Hepatic stellate cell (primary cell): ENCODE results near the gene YTHDF1.
A peak's percentile ranks its signal among the peaks of the same experiment; 100 is the strongest.

Experiments used
- DNase-seq: peaks from one replicate; pipeline ENCODE4 v3.0.0; 2011; ENCODE audit warnings: low spot score

Gene YTHDF1

GRCh38 chr20:63248835-63249591, 33.1 kb upstream of the YTHDF1 start:
- no peak for DNase-seq

GRCh38 chr20:63247671-63248228, 31.8 kb upstream of the YTHDF1 start:
- no peak for DNase-seq

GRCh38 chr20:63246490-63247288, 30.8 kb upstream of the YTHDF1 start:
- no peak for DNase-seq

- DNase-seq, result no peak
Observed at GRCh38 chr20:63244468-63244867, 28.5 kb upstream of the YTHDF1 start.

- DNase-seq, result no peak
Observed at GRCh38 chr20:63243604-63244247, 27.8 kb upstream of the YTHDF1 start.

GRCh38 chr20:63242736-63243135, 26.8 kb upstream of the YTHDF1 start:
- no peak for DNase-seq

- DNase-seq, result no peak
Observed at GRCh38 chr20:63241272-63241671, 25.3 kb upstream of the YTHDF1 start.

GRCh38 chr20:63240004-63240403, 24.1 kb upstream of the YTHDF1 start:
- DNase-seq, result no peak

- DNase-seq, result no peak
Observed at GRCh38 chr20:63239431-63239830, 23.5 kb upstream of the YTHDF1 start.

- DNase-seq, result no peak
Observed at GRCh38 chr20:63238514-63239125, 22.7 kb upstream of the YTHDF1 start.

- no peak for DNase-seq
Observed at GRCh38 chr20:63238031-63238430, 22.1 kb upstream of the YTHDF1 start.

- no peak for DNase-seq
Observed at GRCh38 chr20:63236116-63236837, 20.3 kb upstream of the YTHDF1 start.

- no peak for DNase-seq
Observed at GRCh38 chr20:63235399-63235983, 19.6 kb upstream of the YTHDF1 start, which contains the start of gene BIRC7. BIRC7 (plus strand) TSS chr20:63235905; CDS start chr20:63236097, 192 bp downstream.

GRCh38 chr20:63234693-63235398, 18.9 kb upstream of the YTHDF1 start:
- DNase-seq, result no peak

GRCh38 chr20:63233924-63234323, 18.0 kb upstream of the YTHDF1 start:
- no peak for DNase-seq

GRCh38 chr20:63233061-63233344, 17.1 kb upstream of the YTHDF1 start:
- no peak for DNase-seq

- peak; percentile 97 for DNase-seq
Observed at GRCh38 chr20:63232235-63233060, 16.5 kb upstream of the YTHDF1 start.

- DNase-seq, result peak; percentile 76
Observed at GRCh38 chr20:63230800-63231268, 14.9 kb upstream of the YTHDF1 start.

GRCh38 chr20:63228806-63229205, 12.9 kb upstream of the YTHDF1 start:
- no peak for DNase-seq
